Measurements from ENCODE around the gene GPR146. TPM values are rescaled to one million over a fixed set of nuclear protein-coding genes. Genes with fewer than 3 reads are reported as not detected.

The GPR146 gene
- total and polyA plus RNA-seq, 8 donors = 2.0 to 14.6 (median 7.9) TPM

- intact Hi-C loops (cut with DNase I; ENCODE audit: low total_unique reads) = no loop called here
- Histone ChIP-seq H3K4me1 (peaks cover 42 to 74% (median 52%) of the 10 kb centered on the region in 4 donors), H3K9me3 (no peaks in the 10 kb centered on the region), H3K27ac (peak overlapping the region; percentile 69 to 79 (median 75)), H3K36me3 (no peaks in the 10 kb centered on the region), H3K4me3 (peak overlapping the region in 1 of 4 donors; percentile 19), H3K27me3 (no peaks in the 10 kb centered on the region)
- TF ChIP-seq POLR2A (IDR thresholded peaks at IDR 0.05) = no peak
- TF ChIP-seq EP300 (IDR thresholded peaks at IDR 0.05) = no peak
- no peak for TF ChIP-seq CTCF (IDR thresholded peaks at IDR 0.05)
- TF ChIP-seq POLR2AphosphoS5 (IDR thresholded peaks at IDR 0.05) = no peak
- WGBS, 5 donors = 67 to 83% (median 80%) methylated on average over 15 to 21 of the region's 21 CpGs
- no peak for DNase-seq
These were observed 59.6 kb downstream of the GPR146 start for GRCh38 chr7:1103789-1104515.

- no peaks in the 10 kb centered on the region for H3K27me3 ChIP-seq
- intact Hi-C loops (cut with DNase I; ENCODE audit: low total_unique reads) = no loop called here
- no peaks in the 10 kb centered on the region for H3K9me3 ChIP-seq
- DNase-seq = no peak
- H3K36me3 ChIP-seq = no peaks in the 10 kb centered on the region
- 84 to 87% (median 85%) methylated on average over 13 of the region's 13 CpGs for WGBS, 5 donors
- no peak overlapping the region for H3K4me3 ChIP-seq
- H3K27ac ChIP-seq = peak overlapping the region in 3 of 5 donors; percentile 75 to 79 (median 78)
- TF ChIP-seq POLR2A (IDR thresholded peaks at IDR 0.05) (no peak), EP300 (IDR thresholded peaks at IDR 0.05) (no peak), CTCF (IDR thresholded peaks at IDR 0.05) (no peak), POLR2AphosphoS5 (IDR thresholded peaks at IDR 0.05) (no peak)
- peaks cover 35 to 69% (median 48%) of the 10 kb centered on the region in 4 donors for H3K4me1 ChIP-seq
These were observed 60.3 kb downstream of the GPR146 start for GRCh38 chr7:1104516-1105179.

GRCh38 chr7:1105189-1105588, 60.8 kb downstream of the GPR146 start:
- intact Hi-C loops (cut with DNase I; ENCODE audit: low total_unique reads) = no loop called here
- no peak for DNase-seq
- Histone ChIP-seq H3K27ac (no peak overlapping the region), H3K36me3 (no peaks in the 10 kb centered on the region), H3K9me3 (no peaks in the 10 kb centered on the region), H3K4me3 (no peak overlapping the region), H3K4me1 (peaks cover 30 to 64% (median 43%) of the 10 kb centered on the region in 4 donors), H3K27me3 (no peaks in the 10 kb centered on the region)
- 82 to 95% (median 90%) methylated on average over 11 of the region's 11 CpGs for WGBS, 5 donors
- no peak for TF ChIP-seq EP300 (IDR thresholded peaks at IDR 0.05)
- no peak for TF ChIP-seq CTCF (IDR thresholded peaks at IDR 0.05)
- TF ChIP-seq POLR2AphosphoS5 (IDR thresholded peaks at IDR 0.05) = no peak
- no peak for TF ChIP-seq POLR2A (IDR thresholded peaks at IDR 0.05)

GRCh38 chr7:1106063-1106792, 61.9 kb downstream of the GPR146 start:
- Histone ChIP-seq H3K4me3 (no peak overlapping the region), H3K36me3 (no peaks in the 10 kb centered on the region), H3K4me1 (peaks cover 20 to 60% (median 38%) of the 10 kb centered on the region in 4 donors), H3K9me3 (no peaks in the 10 kb centered on the region), H3K27me3 (no peaks in the 10 kb centered on the region), H3K27ac (peak overlapping the region in 3 of 5 donors; percentile 25 to 46 (median 26))
- no peak for TF ChIP-seq EP300 (IDR thresholded peaks at IDR 0.05)
- TF ChIP-seq POLR2AphosphoS5 (IDR thresholded peaks at IDR 0.05) = no peak
- TF ChIP-seq POLR2A (IDR thresholded peaks at IDR 0.05) = no peak
- no peak for TF ChIP-seq CTCF (IDR thresholded peaks at IDR 0.05)
- intact Hi-C loops (cut with DNase I; ENCODE audit: low total_unique reads) = no loop called here
- DNase-seq = no peak
- 71 to 82% (median 78%) methylated on average over 25 to 27 of the region's 27 CpGs for WGBS, 5 donors

Measured in stomach (tissue), 9 donors.